HG03558 (cell line): ENCODE data around the gene EYA3.

Experiments
- ATAC-seq: cut with Tn5 transposase; IDR thresholded peaks from one replicate; pipeline ENCODE4 v1.9.1; 2021; ENCODE audit warnings: moderate number of reproducible peaks; ENCODE audit not compliant: unreplicated experiment; ENCODE audit errors: extremely low read depth

EYA3 gene

DNA sequence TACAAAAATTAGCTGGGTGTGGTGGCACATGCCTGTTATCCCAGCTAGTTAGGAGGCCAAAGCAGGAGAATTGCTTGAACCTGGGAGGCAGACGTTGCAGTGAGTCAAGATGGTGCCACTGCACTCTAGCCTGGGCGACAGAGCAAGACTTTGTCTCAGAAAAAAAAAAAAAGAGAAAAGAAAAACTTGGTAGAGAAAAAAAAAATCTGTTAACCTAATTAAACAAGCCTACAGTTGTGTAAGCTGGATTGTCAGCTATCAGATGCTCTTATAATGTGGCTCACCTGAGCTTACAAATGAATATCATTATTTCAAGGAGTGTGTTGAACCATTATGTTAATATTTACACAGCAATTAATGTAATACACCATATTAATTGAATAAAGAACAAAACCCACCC is 26.4 kb upstream of the EYA3 start:
- ATAC-seq: no peak

GRCh38 chr1:28113242-28113572 is 24.8 kb upstream of the EYA3 start:
- no peak for ATAC-seq

DNA sequence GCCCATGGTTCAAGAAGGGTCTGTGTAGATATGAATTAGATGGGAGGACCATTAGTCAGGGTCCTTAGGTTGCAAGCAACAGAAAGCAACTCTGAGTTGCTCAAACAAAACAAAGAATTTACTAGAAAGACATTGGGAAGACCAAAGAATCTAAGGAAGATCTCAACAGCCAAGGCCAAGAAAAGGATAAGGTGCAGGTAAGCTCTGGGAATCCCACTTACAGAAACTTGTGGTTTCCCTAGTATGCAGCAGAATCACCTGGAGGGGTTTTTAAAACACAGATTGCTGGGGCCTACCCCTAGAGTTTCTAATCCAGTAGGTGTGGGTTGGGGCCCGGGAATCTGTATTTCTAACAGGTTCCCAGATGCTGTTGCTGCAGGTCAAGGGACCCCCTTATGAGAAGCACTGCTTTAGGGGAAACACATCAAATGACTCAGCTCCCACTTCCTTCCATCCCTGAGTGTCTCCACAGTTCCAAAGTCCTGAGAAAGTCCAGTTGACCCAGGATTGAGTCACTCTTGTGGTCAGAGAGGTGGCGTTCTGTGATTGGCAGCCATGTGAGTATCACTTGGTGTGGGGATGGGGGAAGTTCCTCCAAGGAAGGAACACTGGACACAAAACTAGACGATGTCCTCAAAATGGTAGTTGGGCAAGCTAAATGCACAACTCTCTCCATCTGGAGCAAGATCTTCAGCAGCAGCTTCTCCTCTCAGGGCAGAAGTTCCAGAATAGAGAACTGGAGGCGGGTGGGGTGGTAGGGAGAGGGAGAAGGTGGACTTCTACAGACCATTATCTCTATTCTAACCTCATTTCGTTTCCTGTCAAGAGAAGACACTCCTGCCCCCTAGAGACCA is 24.2 kb upstream of the EYA3 start:
- no peak for ATAC-seq

DNA sequence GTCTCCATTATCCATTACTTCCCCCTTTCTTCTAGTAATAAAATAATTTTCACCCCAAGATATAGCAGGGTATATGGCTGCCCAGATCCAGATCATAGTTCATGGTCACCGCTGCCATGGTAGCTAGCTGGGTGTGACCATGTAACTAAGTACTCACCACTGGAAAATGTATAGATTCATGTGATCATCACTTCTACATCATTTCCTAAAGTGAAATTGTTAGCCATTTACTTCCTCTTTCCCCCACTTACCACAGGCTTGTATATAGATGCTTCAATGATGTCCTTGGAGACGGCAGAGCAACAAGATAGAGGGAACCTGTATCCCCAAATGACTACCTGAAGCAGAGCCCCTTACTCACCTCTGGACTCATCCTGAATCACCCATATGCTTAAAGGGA is 22.7 kb upstream of the EYA3 start:
- ATAC-seq: no peak

- no peak for ATAC-seq
Observed at GRCh38 chr1:28110555-28110954, 22.1 kb upstream of the EYA3 start.

GRCh38 chr1:28109639-28110038 is 21.2 kb upstream of the EYA3 start:
- ATAC-seq: no peak

- ATAC-seq: no peak
Observed at GRCh38 chr1:28108001-28108400, 19.6 kb upstream of the EYA3 start.

DNA sequence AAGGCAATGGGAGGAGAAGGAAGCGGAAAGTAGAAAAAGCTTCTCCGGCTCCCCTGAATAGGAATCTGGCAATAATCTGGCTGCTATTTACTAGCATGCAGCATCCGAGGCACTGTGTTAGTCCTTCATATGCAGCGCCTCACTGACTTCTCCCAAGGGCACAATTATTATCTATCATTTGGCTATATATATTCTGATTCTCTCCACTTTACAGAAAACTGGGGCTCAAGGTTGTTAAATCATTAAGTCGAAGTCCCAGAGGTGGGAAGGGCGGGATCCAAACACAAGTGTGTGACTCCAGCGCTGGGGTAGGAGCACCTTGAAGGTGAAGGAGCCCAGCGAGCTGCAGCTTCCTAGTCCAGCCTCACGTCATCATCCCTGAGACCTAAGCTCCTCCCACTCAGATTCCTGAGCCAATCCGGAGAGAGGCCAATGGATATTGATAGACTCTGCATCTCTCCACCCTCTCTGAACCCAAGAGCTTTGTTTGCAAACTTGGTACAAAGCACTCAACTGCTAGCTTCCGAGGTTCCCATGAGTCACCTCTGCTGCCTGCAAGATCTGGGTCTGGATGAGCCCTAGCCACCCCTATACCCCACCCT is 16.6 kb upstream of the EYA3 start:
- no peak for ATAC-seq

- ATAC-seq: no peak
Observed at GRCh38 chr1:28102189-28102588, 13.8 kb upstream of the EYA3 start.

DNA sequence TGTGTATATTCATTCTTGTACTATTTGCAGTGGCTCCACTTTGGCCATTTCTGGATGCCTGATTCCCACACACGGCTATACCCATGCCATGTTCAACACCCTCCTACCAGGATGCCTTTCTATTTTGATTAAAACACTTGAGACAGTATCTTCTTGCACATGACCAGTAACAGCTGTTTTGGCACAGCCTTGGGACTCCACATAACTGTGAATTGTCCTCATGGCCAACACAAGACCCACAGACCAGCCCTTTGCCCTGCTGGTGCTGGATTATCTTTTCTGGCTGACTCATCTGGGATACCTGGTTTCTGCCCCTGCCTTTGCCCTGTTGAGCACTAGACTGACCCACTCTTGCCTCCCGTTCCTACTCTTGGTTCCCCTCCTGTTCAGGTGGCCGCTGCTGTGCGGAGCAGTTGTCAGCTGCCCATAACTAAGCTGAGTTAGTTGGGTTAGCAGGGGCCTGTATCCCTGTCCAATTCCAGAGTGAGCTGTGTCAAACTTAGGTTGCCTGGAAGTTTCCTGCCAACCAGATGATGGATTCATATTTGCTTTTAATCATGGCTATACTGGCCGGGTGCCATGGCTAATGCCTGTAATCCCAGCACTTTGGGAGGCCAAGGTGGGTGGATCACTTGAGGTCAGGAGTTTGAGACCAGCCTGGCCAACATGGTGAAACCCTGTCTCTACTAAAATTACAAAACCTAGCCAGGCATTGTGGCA is 10.8 kb upstream of the EYA3 start:
- ATAC-seq: no peak

DNA sequence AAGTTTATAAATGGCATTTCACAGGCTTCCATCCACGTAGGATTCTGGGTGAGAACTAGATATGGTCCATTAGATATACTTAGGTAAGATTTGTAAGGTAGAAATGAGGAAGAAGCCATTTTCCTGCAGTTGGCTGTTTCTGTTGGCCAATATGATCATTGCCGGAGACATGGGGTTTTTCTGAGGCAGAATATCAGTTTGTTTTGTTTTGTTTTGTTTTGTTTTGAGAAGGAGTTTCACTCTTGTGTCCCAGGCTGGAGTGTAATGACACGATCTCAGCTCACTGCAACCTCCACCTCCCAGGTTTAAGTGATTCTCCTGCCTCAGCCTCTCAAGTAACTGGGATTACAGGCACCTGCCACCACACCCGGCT is 8.7 kb upstream of the EYA3 start:
- no peak for ATAC-seq

GRCh38 chr1:28096210-28097099 is 8.0 kb upstream of the EYA3 start:
- ATAC-seq: no peak

- no peak for ATAC-seq
Observed at GRCh38 chr1:28091043-28091781, 2.8 kb upstream of the EYA3 start.

DNA sequence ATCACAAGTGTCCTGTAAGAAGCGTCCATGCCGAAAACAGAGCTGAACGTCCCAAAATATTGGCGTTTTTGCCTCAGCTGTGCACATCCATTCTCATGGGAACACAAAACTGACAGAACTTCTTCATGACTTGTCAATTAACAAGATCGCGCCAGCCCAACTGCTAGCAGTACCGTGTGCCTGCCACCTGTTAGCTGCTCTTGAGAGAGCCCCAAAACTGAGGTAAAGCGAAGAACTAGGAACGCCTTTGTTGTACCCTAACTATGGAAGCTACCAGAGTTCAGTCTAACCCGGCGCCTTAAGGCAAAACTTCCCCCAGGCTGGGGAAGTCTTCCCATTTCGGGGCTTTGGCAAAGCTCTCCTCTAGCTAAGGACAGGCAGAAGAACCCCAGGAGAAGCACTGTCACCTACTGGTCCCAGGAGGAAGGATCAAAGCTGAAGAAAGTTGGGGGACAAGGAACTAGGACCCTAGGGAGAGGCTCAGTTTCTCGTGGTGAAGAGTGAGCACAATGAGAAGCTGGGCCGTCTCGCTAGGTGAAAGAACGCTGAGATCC is 719 bp downstream of the EYA3 start:
- ATAC-seq: no peak

GRCh38 chr1:28086651-28087050 is 1.8 kb downstream of the EYA3 start:
- no peak for ATAC-seq

DNA sequence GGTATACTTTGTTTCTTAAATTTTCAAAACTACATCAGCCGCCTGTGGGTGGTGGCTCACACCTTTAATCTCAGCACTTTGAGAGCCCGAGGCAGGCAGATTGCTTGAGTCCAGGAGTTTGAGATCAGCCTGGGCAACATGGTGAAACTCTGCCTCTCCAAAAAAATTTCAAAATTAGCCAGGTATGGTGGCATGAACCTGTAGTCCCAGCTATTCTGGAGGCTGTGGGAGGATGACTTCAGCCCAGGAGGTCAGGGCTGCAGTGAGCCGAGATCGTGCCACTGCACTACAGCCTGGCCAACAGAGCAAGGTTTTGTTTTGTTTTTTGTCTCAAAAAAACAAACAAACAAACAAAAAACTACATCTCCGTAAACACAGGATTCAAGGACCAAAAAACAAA is 3.3 kb downstream of the EYA3 start:
- no peak for ATAC-seq

GRCh38 chr1:28083876-28084275 is 4.5 kb downstream of the EYA3 start:
- ATAC-seq: no peak

- ATAC-seq: no peak
Observed at GRCh38 chr1:28078680-28079626, 9.5 kb downstream of the EYA3 start.

DNA sequence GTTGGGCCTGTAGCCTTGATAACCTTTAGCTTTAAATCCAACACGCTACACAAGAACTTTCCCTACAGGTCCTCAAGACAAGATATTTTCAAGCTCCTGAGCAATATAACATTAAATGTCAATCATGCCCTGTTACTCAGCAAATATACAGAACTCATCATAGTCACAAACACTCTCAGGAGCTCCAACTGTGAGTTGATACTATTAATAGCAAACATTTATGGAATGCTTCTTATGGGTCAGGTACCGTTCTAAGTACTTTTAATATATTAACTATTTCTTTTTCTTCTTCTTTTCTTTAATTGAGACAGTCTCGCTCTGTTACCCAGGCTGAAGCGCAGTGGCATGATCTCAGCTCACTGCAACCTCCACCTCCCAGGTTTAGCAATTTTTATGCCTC is 10.1 kb downstream of the EYA3 start:
- ATAC-seq: no peak
